Measurements from ENCODE around the gene PTK6. TPM values are rescaled to one million over a fixed set of nuclear protein-coding genes. Genes with fewer than 3 reads are reported as not detected.
"Not testable (repeated sequence)": the region's sequence is repeated elsewhere in the genome, so short reads cannot be mapped to it uniquely, and the experiment has no call there.

The PTK6 gene
- total RNA-seq, 1 donor from 2014 or later = 0.49 TPM

- H3K27ac Mint-ChIP-seq = no peak overlapping the region
- CTCF ChIA-PET = no interaction called here
- ATAC-seq (ENCODE audit: low read depth) (no peak), DNase-seq (no peak)
- intact Hi-C loops (cut with micrococcal nuclease) = no loop called here
- no peaks in the 10 kb centered on the region for H3K9me3 Mint-ChIP-seq
- POLR2A ChIA-PET = no interaction called here
- H3K4me3 Mint-ChIP-seq = no peak overlapping the region
- no peaks in the 10 kb centered on the region for H3K4me1 Mint-ChIP-seq
- H3K27me3 Mint-ChIP-seq = peaks cover 33% of the 10 kb centered on the region
- no peak for TF ChIP-seq CTCF (IDR thresholded peaks at IDR 0.05)
- no peaks in the 10 kb centered on the region for H3K36me3 Mint-ChIP-seq (ENCODE audit: low read depth)
Measured at GRCh38 chr20:63481503-63481902, 55.7 kb downstream of the PTK6 start.

- H3K4me3 Mint-ChIP-seq; H3K4me1 Mint-ChIP-seq; intact Hi-C loops (cut with micrococcal nuclease); H3K36me3 Mint-ChIP-seq (ENCODE audit: low read depth); H3K27ac Mint-ChIP-seq; ATAC-seq (ENCODE audit: low read depth); DNase-seq; POLR2A ChIA-PET; H3K9me3 Mint-ChIP-seq; CTCF ChIA-PET: not testable (repeated sequence)
- peaks cover 36% of the 10 kb centered on the region for H3K27me3 Mint-ChIP-seq
Measured at GRCh38 chr20:63479695-63480419, 57.3 kb downstream of the PTK6 start.

DNA sequence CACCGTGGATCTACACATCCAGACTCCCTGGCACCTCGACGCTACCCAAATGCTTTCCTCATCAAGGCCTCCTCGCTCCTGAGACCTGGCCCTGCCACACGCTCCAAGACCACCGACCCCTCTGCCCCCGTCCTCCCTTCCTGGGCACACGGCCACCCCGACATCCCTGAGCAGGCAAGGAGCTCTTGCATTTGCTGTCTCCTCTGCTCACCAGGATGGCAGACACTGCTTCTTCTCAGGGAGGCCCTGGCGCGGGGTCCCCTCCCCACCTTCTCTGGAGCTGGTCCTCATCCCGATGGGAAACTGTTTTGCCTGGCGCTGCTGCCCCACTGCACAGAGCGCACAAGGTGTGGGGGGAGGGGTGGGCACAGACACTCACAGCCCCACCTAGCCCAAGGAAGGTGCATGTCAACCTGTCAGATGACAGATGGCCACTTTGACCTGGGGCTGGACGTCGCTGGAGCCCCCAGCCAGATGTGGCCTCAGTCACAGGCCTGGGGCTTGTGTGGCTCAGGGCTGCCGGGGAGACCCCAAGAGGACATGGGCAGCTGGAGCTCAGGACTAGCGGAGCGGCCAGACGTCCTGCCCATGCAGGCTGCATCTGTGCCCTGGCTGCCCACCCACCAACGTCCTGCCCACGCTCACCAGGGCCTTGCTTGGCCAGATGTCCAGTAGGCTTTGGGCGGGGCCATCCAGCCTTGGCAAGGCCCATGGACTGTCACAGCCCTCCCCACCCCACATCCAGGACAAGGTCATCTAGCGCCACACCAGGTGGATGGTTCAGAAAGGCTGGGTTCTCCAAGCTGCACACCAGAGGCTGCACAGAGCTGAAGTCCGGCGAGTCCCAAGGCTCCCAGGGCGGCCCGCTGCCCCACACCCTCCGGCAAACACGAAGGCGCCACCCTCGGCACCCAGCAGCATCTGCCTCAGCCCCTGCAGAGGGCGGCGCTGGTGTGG lies 58.6 kb downstream of the PTK6 start:
- ChIA-PET POLR2A (no interaction called here), CTCF (no interaction called here)
- DNase-seq (no peak), ATAC-seq (ENCODE audit: low read depth) (no peak)
- H3K4me3 Mint-ChIP-seq = no peak overlapping the region
- H3K9me3 Mint-ChIP-seq = no peaks in the 10 kb centered on the region
- peaks cover 11% of the 10 kb centered on the region for H3K4me1 Mint-ChIP-seq
- TF ChIP-seq CTCF (IDR thresholded peaks at IDR 0.05) = no peak
- no peak overlapping the region for H3K27ac Mint-ChIP-seq
- peaks cover 42% of the 10 kb centered on the region for H3K27me3 Mint-ChIP-seq
- no peaks in the 10 kb centered on the region for H3K36me3 Mint-ChIP-seq (ENCODE audit: low read depth)
- intact Hi-C loops (cut with micrococcal nuclease) = no loop called here

Other genes starting within 250 kb of the PTK6 start
- not detected in 2 replicates for gene COL20A1, start 244.2 kb downstream of the PTK6 start, total RNA-seq
- not detected in 2 replicates for gene CHRNA4, start 176.0 kb downstream of the PTK6 start, total RNA-seq
- gene KCNQ2, start 64.7 kb downstream of the PTK6 start, total RNA-seq = not detected in 2 replicates
- 1.2 and 1.6 TPM in 2 replicates for gene EEF1A2, start 38.3 kb downstream of the PTK6 start, total RNA-seq
- 170 and 172 TPM in 2 replicates for gene PPDPF, start 16.6 kb downstream of the PTK6 start, total RNA-seq
- gene SRMS, start 10.4 kb upstream of the PTK6 start, total RNA-seq = 0.16 TPM in 1 of 2 replicates, not detected in the other
- gene FNDC11, start 16.8 kb upstream of the PTK6 start, total RNA-seq = 0.78 and 1.3 TPM in 2 replicates
- 25.4 and 28.9 TPM in 2 replicates for gene HELZ2, start 36.9 kb upstream of the PTK6 start, total RNA-seq
- 16.9 and 17.4 TPM in 2 replicates for gene GMEB2, start 89.7 kb upstream of the PTK6 start, total RNA-seq
- gene STMN3, start 116.0 kb upstream of the PTK6 start, total RNA-seq = 4.9 and 6.1 TPM in 2 replicates
- 24.1 and 33.8 TPM in 2 replicates for gene RTEL1, start 120.9 kb upstream of the PTK6 start, total RNA-seq
- gene TNFRSF6B, start 159.3 kb upstream of the PTK6 start, total RNA-seq = not detected in 2 replicates
- 63.5 and 66.0 TPM in 2 replicates for gene ARFRP1, start 170.6 kb upstream of the PTK6 start, total RNA-seq
- 40.7 and 44.0 TPM in 2 replicates for gene ZGPAT, start 170.7 kb upstream of the PTK6 start, total RNA-seq
- 10.2 and 10.8 TPM in 2 replicates for gene LIME1, start 199.3 kb upstream of the PTK6 start, total RNA-seq
- 20.9 and 28.1 TPM in 2 replicates for gene SLC2A4RG, start 202.4 kb upstream of the PTK6 start, total RNA-seq